22Rv1 (cell line): Measurements from ENCODE around the gene STUM.
"Not testable (repeated sequence)": the region's sequence is repeated elsewhere in the genome, so short reads cannot be mapped to it uniquely, and the experiment has no call there.

Source experiments
- H3K27ac ChIP-seq: fragments of 450-650 bp; 2 replicates; pipeline ENCODE4 v1.5.1; 2017
- ZFX ChIP-seq: fragments of 450-650 bp; IDR thresholded peaks from 2 replicates; pipeline ENCODE4 v1.6.1; 2017; ENCODE audit warnings: antibody characterized with exemption, borderline replicate concordance
- TF ChIP-seq, protein P1 (sequence below): fragments of 450-650 bp; IDR thresholded peaks from 2 replicates; pipeline ENCODE4 v1.5.1; 2017; ENCODE audit warnings: mild to moderate bottlenecking

Gene STUM

DNA sequence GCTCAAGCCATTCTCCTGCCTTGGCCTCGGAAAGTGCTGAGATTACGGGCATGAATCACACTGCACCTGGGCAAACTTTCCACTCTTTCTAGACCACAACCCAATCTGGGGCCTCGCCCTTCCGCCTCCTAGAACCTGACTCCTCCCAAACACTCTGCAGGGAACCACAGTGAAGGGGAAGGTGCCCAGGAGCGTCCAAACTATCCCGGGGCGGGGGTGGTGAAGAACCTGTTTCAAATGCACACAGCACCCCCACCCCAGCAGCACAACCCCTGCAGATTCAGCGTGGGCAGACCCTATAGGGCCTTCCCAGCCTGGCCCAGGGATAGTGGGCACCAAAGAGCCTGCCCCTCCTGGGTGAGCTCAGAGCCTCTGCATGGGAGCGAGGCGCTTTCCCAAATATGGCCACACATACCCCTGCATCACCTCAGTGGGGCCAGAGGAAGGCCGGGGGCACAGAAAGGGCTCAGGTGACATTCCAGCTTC lies 86.9 kb downstream of the STUM start:
- no peak for TF ChIP-seq ZFX
- TF ChIP-seq, protein P1, sequence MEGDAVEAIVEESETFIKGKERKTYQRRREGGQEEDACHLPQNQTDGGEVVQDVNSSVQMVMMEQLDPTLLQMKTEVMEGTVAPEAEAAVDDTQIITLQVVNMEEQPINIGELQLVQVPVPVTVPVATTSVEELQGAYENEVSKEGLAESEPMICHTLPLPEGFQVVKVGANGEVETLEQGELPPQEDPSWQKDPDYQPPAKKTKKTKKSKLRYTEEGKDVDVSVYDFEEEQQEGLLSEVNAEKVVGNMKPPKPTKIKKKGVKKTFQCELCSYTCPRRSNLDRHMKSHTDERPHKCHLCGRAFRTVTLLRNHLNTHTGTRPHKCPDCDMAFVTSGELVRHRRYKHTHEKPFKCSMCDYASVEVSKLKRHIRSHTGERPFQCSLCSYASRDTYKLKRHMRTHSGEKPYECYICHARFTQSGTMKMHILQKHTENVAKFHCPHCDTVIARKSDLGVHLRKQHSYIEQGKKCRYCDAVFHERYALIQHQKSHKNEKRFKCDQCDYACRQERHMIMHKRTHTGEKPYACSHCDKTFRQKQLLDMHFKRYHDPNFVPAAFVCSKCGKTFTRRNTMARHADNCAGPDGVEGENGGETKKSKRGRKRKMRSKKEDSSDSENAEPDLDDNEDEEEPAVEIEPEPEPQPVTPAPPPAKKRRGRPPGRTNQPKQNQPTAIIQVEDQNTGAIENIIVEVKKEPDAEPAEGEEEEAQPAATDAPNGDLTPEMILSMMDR, result no peak
- H3K27ac ChIP-seq, result no peak overlapping the region

DNA sequence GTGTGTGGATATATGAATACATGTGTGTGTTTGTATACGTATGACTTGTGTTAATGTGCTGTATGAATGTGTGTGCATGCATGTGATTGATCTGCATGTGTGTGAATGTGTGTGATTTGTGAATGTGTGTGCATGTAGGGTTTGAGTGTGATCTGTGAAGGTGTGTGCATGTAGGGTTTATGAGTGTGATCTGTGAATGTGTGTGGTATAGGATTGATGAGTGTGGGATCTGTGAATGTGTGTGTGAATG lies 88.2 kb downstream of the STUM start:
- TF ChIP-seq ZFX, result no peak
- TF ChIP-seq, protein P1, result no peak
- H3K27ac ChIP-seq, result no peak overlapping the region

DNA sequence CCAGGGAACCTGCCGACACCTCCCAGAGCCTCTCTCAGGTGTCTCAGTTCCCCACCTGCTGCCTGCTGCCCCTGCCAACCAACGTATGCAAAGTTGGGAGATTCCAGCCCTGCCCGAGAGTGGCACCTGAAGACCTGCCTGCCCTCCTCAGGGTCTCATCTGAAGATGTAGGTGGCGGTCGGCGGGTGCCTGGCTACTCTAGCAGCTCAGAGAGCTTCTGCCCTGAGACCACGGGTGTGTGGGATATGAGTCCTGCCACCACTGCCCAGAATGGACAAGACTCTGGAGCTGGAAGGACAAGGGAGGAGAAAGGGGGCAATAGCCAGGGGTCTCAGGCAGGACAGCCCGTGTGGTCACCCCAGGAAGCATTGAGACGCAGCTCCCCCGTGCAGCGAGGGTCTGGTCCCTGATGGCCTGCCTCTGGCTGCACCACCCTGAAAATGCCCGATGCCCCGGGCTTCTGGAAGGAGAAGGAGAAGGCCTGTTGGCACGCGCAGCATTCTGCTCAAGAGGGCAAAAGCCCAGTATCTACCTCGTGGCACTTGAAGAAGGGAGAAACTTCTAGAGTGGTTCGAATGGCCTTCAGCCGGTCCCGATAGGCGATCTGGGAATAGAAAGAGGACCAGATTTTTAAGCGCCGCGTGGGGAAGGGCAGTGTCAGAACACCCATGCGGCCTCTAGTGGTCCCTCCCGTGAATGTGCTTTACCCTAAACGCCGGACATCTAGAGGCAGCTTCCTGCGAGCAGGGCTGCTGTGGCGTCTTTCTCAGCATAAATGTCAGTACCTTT lies 88.8 kb downstream of the STUM start:
- H3K27ac ChIP-seq, result no peak overlapping the region
- TF ChIP-seq, protein P1, result no peak
- no peak for TF ChIP-seq ZFX

DNA sequence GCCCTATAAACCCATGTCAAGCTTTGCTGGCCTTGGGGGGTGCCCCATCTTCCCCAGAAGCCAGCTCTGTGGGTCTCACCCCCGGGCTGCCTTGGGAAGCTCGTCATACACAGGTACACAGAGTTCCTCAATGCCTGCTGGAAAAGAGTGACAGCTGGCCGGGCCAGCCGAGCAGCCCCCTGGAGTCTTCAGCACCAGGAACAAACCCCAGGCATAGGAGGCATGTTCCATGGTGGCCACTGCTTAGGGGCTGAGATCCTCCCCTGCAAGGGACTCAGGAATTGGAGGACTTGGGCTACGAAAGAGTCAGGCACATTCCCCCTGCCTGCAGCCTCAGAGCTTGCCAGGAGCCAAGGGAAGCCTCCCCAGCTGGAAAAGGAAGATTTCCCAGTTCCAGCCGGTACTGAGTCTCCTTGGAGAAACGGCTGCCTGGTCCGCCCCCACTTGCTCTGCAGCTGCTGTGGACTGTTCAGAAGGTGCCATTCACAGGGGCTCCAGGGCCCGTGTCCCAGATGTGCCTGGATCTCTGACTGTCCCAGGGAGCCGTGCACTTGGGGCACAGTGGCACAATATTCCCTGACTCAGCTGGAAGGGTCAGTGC lies 89.5 kb downstream of the STUM start:
- no peak for TF ChIP-seq ZFX
- TF ChIP-seq, protein P1, result no peak
- no peak overlapping the region for H3K27ac ChIP-seq

DNA sequence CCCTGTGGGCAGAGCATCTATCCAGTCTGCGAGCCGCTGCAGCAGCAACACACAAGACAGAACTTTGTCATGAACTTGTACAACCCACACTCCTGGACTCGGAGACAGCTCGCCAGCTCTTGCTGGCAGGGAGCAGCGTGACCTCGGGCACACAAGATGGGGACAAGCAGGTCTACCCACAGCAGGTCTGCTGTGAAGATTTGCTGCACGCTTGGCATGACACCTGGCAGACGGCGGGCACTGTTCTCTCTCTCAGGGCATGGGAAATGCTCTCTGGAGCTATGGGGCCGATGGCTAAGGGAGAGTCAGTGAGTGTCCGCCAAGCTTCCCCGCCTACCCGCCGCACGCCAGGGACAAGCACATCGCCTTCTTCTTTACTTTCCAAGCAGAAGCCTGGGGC lies 90.0 kb downstream of the STUM start:
- TF ChIP-seq, protein P1, result no peak
- no peak for TF ChIP-seq ZFX
- H3K27ac ChIP-seq, result no peak overlapping the region

DNA sequence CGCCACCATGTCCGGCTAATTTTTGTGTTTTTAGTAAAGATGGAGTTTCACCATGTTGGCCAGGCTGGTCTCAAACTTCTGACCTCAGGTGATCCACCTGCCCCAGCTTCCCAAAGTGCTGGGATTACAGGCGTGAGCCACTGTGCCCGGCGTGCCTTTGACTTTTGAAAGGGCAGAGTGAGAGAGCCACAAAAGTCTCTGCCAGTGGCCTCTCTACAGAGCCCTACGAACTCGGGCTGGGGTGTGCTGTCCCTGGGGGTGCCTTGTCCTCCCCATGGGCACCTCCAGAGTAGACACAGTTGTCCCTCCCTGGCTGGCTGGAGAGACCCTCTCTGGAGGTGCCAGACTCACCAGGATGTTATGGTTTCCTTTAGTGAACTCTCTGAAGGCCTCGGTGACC lies 90.6 kb downstream of the STUM start:
- H3K27ac ChIP-seq, result not testable (repeated sequence)

DNA sequence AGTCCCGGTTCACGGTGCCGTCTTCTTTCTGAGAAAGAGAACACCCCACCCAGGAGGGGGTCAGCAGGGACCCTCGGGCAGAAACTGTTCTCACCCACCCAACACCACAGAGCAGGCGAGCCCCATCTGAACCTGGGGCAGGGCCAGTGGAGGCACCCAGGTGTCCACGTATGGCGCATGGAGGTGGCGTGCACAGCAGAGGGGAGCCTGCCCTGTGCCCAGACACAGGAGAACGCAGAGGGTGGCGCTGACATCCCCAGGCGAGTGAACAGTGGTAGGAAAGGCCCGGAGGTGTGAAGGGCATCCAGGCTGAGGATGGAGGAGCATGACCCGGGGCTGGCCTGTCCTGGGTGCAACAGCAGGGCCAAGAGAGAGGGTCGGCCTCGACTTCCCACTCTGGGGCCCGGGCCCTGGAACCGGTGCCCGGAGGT lies 91.1 kb downstream of the STUM start:
- H3K27ac ChIP-seq, result no peak overlapping the region
- TF ChIP-seq, protein P1, result no peak
- TF ChIP-seq ZFX, result no peak
